B cell (primary cell): Measurements from ENCODE around the gene PPP1R7. TPM values are rescaled to one million over a fixed set of nuclear protein-coding genes. Genes with fewer than 3 reads are reported as not detected.

Source experiments
- ATAC-seq: fragments of 200-7000 bp; cut with Tn5 transposase; one replicate; pipeline ENCODE4 v1.10.0; 2021; ENCODE audit warnings: low read depth, mild to moderate bottlenecking, moderate number of reproducible peaks, moderate library complexity
- CTCF ChIA-PET: fragments of 350-600 bp; sonication (Branson Sonifier 250); formaldehyde crosslinking; loops from one replicate; lab custom pipeline; 2021; ENCODE audit warnings: antibody characterized with exemption, inconsistent platforms; lab: Charles Lee
- POLR2A ChIA-PET: fragments of 350-600 bp; sonication (Branson Sonifier 250); formaldehyde crosslinking; loops from one replicate; lab custom pipeline; 2021; ENCODE audit warnings: antibody characterized with exemption; lab: Charles Lee
- DNase-seq: peaks from one replicate; pipeline ENCODE4 v3.0.0; 2013
- H2AFZ ChIP-seq: 2 replicates; pipeline ENCODE4 v1.6.1; 2012; ENCODE audit warnings: mild to moderate bottlenecking, low read depth, low read length; ENCODE audit not compliant: insufficient read depth, poor library complexity, severe bottlenecking
- H3K27ac ChIP-seq, 2 donors: 1 replicate in 1 of 2; 2 replicates in 1 of 2; pipeline ENCODE4 v1.5.1; 2012 to 2013; ENCODE audit warnings: low read length in 2 of 2, mild to moderate bottlenecking in 2 of 2, moderate library complexity in 1 of 2
- H3K27me3 ChIP-seq, 4 experiments: fragments of 200-600 bp in 1 of 4; sonication (generic) in 1 of 4; replicated peaks in 1 of 4; 1 replicate in 2 of 4; 2 replicates in 2 of 4; pipeline versions ENCODE4 v1.6.1 to v1.7.0; 2013 to 2016; ENCODE audit warnings: low read length in 3 of 4, mild to moderate bottlenecking in 2 of 4, mixed read lengths in 1 of 4, moderate library complexity in 1 of 4; ENCODE audit not compliant: insufficient read depth in 4 of 4, control insufficient read depth in 3 of 4; ENCODE audit errors: control extremely low read depth in 1 of 4
- H3K36me3 ChIP-seq, 2 experiments: replicated peaks in 1 of 2; 1 replicate in 1 of 2; 2 replicates in 1 of 2; pipeline versions ENCODE4 v1.6.1 to v1.7.1; 2013; ENCODE audit warnings: low read length in 1 of 2; ENCODE audit not compliant: insufficient read depth in 2 of 2, control insufficient read depth in 1 of 2; ENCODE audit errors: control extremely low read depth in 1 of 2, extremely low read depth in 1 of 2
- H3K4me1 ChIP-seq, 2 donors: fragments of 200-600 bp in 1 of 2; sonication (generic) in 1 of 2; 1 replicate in 1 of 2; 2 replicates in 1 of 2; pipeline versions ENCODE4 v1.5.1 to v1.6.1; 2013 to 2017; ENCODE audit warnings: low read length in 2 of 2; ENCODE audit not compliant: control insufficient read depth in 2 of 2, insufficient read depth in 2 of 2
- H3K4me2 ChIP-seq: replicated peaks from 2 replicates; pipeline ENCODE3; 2012; ENCODE audit warnings: mild to moderate bottlenecking, low read depth, low read length; ENCODE audit not compliant: poor library complexity, severe bottlenecking
- H3K4me3 ChIP-seq, 5 experiments: fragments of 200-600 bp in 1 of 5; sonication (generic) in 1 of 5; 1 replicate in 3 of 5; 2 replicates in 2 of 5; pipeline versions ENCODE4 v1.5.1 to v1.7.0; 2011 to 2016; ENCODE audit warnings: low read length in 4 of 5, mild to moderate bottlenecking in 4 of 5, low read depth in 2 of 5, control low read depth in 1 of 5, moderate library complexity in 1 of 5; ENCODE audit not compliant: insufficient read depth in 1 of 5; ENCODE audit errors: control extremely low read depth in 1 of 5, extremely low read depth in 1 of 5
- H3K79me2 ChIP-seq: fragments of 200-600 bp; sonication (generic); one replicate; pipeline ENCODE4 v1.6.0; 2016; ENCODE audit warnings: low read length; ENCODE audit not compliant: control insufficient read depth, insufficient read depth
- H3K9ac ChIP-seq: fragments of 200-600 bp; sonication (generic); 2 replicates; pipeline ENCODE4 v1.6.1; 2017; ENCODE audit warnings: mild to moderate bottlenecking, low read length, moderate library complexity
- H3K9me3 ChIP-seq, 3 donors: one replicate each; pipeline versions ENCODE4 v1.6.1 to v1.7.1; 2013; ENCODE audit warnings: low read length in 2 of 3; ENCODE audit not compliant: control insufficient read depth in 2 of 3, insufficient read depth in 1 of 3; ENCODE audit errors: control extremely low read depth in 1 of 3
- H4K20me1 ChIP-seq: 2 replicates; pipeline ENCODE4 v1.6.0; 2012; ENCODE audit warnings: mild to moderate bottlenecking, low read length; ENCODE audit not compliant: insufficient read depth, control insufficient read depth, poor library complexity, severe bottlenecking
- H3K27ac Mint-ChIP-seq: one replicate; pipeline ENCODE4 v1.8.0; 2021; ENCODE audit warnings: mixed read lengths
- H3K27me3 Mint-ChIP-seq: one replicate; pipeline ENCODE4 v1.8.0; 2021; ENCODE audit warnings: mixed read lengths
- H3K4me1 Mint-ChIP-seq: one replicate; pipeline ENCODE4 v1.8.0; 2021; ENCODE audit warnings: mixed read lengths
- H3K4me3 Mint-ChIP-seq: one replicate; pipeline ENCODE4 v1.8.0; 2021; ENCODE audit warnings: mixed read lengths
- H3K9me3 Mint-ChIP-seq: one replicate; pipeline ENCODE4 v1.8.0; 2022; ENCODE audit warnings: mixed read lengths; ENCODE audit not compliant: insufficient read depth
- EZH2 ChIP-seq: IDR thresholded peaks from 2 replicates; pipeline ENCODE4 v1.6.1; 2012; ENCODE audit warnings: borderline replicate concordance, low read depth, mild to moderate bottlenecking, moderate library complexity, low read length; ENCODE audit not compliant: insufficient read depth, poor library complexity, severe bottlenecking
- WGBS: methylation state at CpG from one replicate; pipeline ENCODE4 v1.1.5; 2013; ENCODE audit warnings: missing lambda C conversion rate; ENCODE audit not compliant: insufficient coverage; 5-methylcytosine and 5-hydroxymethylcytosine counted together
- intact Hi-C: fragments of 100-400 bp; cut with micrococcal nuclease; formaldehyde crosslinking; loops from one replicate; pipeline ENCODE4 v1.10.0; 2022
- polyA plus RNA-seq: library from polyadenylated mRNA; depleted of rRNA; stranded (reverse); fragments of >200 nt; gene quantifications from 2 replicates; pipeline ENCODE4 v1.2.3, GENCODE V29; 2012
- total RNA-seq, 2 donors: library from RNA; stranded (reverse); fragments of 120-200 nt in 1 of 2; gene quantifications; 1 replicate in 1 of 2; 2 replicates in 1 of 2; pipeline versions ENCODE4 v1.2.3 to v1.2.4, GENCODE V29; 2013 to 2022
- TF ChIP-seq, protein P1 (sequence below): fragments of 200-600 bp; IDR thresholded peaks from one replicate; pipeline ENCODE4 v1.8.0; 2022; ENCODE audit warnings: antibody characterized with exemption, mild to moderate bottlenecking

Gene PPP1R7
- total and polyA plus RNA-seq, 2 donors (not counting 1 experiment from before 2014, with no cell fraction given) = 37.7 to 50.9 TPM

DNA sequence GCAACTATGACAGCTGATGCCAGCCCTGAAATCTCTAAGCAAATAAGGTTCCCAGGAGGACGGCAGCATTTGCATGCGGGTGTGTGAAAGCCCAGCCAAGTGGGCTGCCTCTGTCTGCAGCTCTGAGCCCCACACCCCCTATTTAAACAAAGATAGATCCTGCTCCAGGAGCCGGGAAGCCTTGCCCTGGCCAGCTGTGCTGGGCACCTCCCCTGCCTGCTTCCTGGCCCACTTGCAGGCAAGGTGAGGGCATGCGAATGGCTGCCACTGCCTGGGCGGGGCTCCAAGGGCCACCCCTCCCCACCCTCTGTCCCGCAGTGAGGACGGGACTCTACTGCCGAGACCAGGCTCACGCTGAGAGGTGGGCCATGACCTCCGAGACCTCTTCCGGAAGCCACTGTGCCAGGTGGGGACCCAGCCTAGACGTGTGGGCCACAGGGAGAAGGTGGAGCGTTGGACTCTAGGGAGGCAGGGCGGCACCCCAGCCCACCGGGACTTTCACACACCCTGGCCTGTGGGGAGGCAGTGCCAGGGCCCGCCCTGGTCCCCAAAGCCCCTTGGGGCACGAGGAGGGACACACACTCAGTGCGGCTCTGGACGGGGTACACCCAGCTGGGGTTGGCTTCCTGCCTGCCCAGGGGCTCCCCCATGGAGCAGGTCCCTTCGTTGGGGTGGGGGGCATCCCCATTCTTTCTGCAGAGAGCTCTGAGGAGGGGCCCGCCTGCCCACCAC, 38.3 kb downstream of the PPP1R7 start, which contains the start of gene ANO7:
Gene ANO7, plus strand, starts transcription at position 317 of the 732 bp plus-strand sequence. CDS start 1,387 bp downstream, outside the sequence.
- Mint-ChIP-seq H3K27me3 (no peaks in the 10 kb centered on the region), H3K27ac (no peak within 1 kb of the TSS), H3K4me3 (peak within 1 kb of the TSS; percentile 64), H3K9me3 (no peaks in the 10 kb centered on the region), H3K4me1 (peaks cover 7% of the 10 kb centered on the region)
- CTCF ChIA-PET = interaction anchor here (1.7 kb wide), 1 partner anchor 205 kb away, joined by 5 read pairs; no protein-coding TSS in a partner anchor
- intact Hi-C loops = no loop called here
- Histone ChIP-seq H2AFZ (peak within 1 kb of the TSS; percentile 32), H3K9ac (peak within 1 kb of the TSS; percentile 26), H3K9me3 (peaks cover 0 to 3% (median 0%) of the 10 kb centered on the region in 3 donors), H4K20me1 (no peaks in the 10 kb centered on the region), H3K27me3 (no peaks in the 10 kb centered on the region), H3K79me2 (no peaks in the 10 kb centered on the region), H3K4me1 (peaks cover 0 to 12% of the 10 kb centered on the region in 2 donors), H3K27ac (no peak within 1 kb of the TSS), H3K4me3 (peak within 1 kb of the TSS in 3 of 5 experiments; percentile 5 to 36 (median 18)), H3K36me3 (no peaks in the 10 kb centered on the region), H3K4me2 (peak within 1 kb of the TSS; percentile 48)
- ATAC-seq = peak; percentile 45
- WGBS = 71% methylated on average over 19 of the region's 21 CpGs
- DNase-seq = no peak
- TF ChIP-seq, protein P1, sequence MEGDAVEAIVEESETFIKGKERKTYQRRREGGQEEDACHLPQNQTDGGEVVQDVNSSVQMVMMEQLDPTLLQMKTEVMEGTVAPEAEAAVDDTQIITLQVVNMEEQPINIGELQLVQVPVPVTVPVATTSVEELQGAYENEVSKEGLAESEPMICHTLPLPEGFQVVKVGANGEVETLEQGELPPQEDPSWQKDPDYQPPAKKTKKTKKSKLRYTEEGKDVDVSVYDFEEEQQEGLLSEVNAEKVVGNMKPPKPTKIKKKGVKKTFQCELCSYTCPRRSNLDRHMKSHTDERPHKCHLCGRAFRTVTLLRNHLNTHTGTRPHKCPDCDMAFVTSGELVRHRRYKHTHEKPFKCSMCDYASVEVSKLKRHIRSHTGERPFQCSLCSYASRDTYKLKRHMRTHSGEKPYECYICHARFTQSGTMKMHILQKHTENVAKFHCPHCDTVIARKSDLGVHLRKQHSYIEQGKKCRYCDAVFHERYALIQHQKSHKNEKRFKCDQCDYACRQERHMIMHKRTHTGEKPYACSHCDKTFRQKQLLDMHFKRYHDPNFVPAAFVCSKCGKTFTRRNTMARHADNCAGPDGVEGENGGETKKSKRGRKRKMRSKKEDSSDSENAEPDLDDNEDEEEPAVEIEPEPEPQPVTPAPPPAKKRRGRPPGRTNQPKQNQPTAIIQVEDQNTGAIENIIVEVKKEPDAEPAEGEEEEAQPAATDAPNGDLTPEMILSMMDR = no peak
- no peak for TF ChIP-seq EZH2
- POLR2A ChIA-PET = no interaction called here
